Esophagus muscularis mucosa (tissue), 4 donors: ENCODE results near the gene MSRB1. TPM values are rescaled to one million over a fixed set of nuclear protein-coding genes. Genes with fewer than 3 reads are reported as not detected.
"Not testable (repeated sequence)": the region's sequence is repeated elsewhere in the genome, so short reads cannot be mapped to it uniquely, and the experiment has no call there.

Experiments used
- DNase-seq: peaks from one replicate; pipeline ENCODE4 v3.0.0-alpha.2; 2017; ENCODE audit errors: extremely low spot score
- H3K27ac ChIP-seq, 4 donors: fragments of 200-600 bp; sonication (generic); replicated peaks in 1 of 4; 1 replicate in 3 of 4; 2 replicates in 1 of 4; pipeline ENCODE4 v1.5.1; 2016 to 2019; ENCODE audit warnings: mild to moderate bottlenecking in 1 of 4
- H3K27me3 ChIP-seq, 4 donors: fragments of 200-600 bp; sonication (generic); one replicate each; pipeline versions ENCODE4 v1.5.1 to v1.6.0; 2016 to 2019
- H3K36me3 ChIP-seq, 4 donors: fragments of 200-600 bp; sonication (generic); one replicate each; pipeline ENCODE4 v1.5.1; 2016 to 2019
- H3K4me1 ChIP-seq, 4 donors: fragments of 200-600 bp; sonication (generic); one replicate each; pipeline ENCODE4 v1.5.1; 2016 to 2019
- H3K4me3 ChIP-seq, 4 donors: fragments of 200-600 bp; sonication (generic); 1 replicate in 2 of 4; 2 replicates in 2 of 4; pipeline ENCODE4 v1.5.1; 2016 to 2019; ENCODE audit warnings: mild to moderate bottlenecking in 4 of 4, moderate library complexity in 1 of 4
- H3K9me3 ChIP-seq, 4 donors: fragments of 200-600 bp; sonication (generic); 1 replicate in 3 of 4; 2 replicates in 1 of 4; pipeline ENCODE4 v1.5.1; 2016 to 2019
- EP300 ChIP-seq: sonication (generic); formaldehyde crosslinking; IDR thresholded peaks from one replicate; pipeline ENCODE4 v1.6.1; 2017; ENCODE audit warnings: antibody characterized with exemption
- POLR2A ChIP-seq: fragments of 450-650 bp; IDR thresholded peaks from one replicate; pipeline ENCODE4 v1.6.1; 2017; ENCODE audit warnings: antibody characterized with exemption, moderate library complexity, mild to moderate bottlenecking, low read depth
- POLR2AphosphoS5 ChIP-seq, 2 donors: sonication (generic); formaldehyde crosslinking; IDR thresholded peaks; one replicate each; pipeline ENCODE4 v1.6.1; 2017; ENCODE audit warnings: antibody characterized with exemption in 2 of 2
- WGBS: methylation state at CpG from one replicate; pipeline ENCODE4 v1.1.5; 2018; 5-methylcytosine and 5-hydroxymethylcytosine counted together
- intact Hi-C: fragments of 100-400 bp; cut with DNase I; formaldehyde crosslinking; loops from one replicate; pipeline ENCODE4 v1.15.1; 2023
- total RNA-seq, 4 donors: library from RNA; depleted of rRNA; stranded (reverse); fragments of >200 nt; gene quantifications; one replicate each; pipeline versions ENCODE4 v1.1.0 to v1.2.1, GENCODE V29; 2016
- TF ChIP-seq, protein P1 (sequence below), 3 experiments: fragments of 200-600 bp in 2 of 3; fragments of 450-650 bp in 1 of 3; sonication (generic) in 2 of 3; IDR thresholded peaks; one replicate each; pipeline ENCODE4 v1.5.1; 2017 to 2019; ENCODE audit warnings: antibody characterized with exemption in 3 of 3, mild to moderate bottlenecking in 2 of 3, moderate library complexity in 1 of 3

MSRB1 gene
- total RNA-seq, 4 donors from 2014 or later = 46.0 to 78.7 (median 53.1) TPM

DNA sequence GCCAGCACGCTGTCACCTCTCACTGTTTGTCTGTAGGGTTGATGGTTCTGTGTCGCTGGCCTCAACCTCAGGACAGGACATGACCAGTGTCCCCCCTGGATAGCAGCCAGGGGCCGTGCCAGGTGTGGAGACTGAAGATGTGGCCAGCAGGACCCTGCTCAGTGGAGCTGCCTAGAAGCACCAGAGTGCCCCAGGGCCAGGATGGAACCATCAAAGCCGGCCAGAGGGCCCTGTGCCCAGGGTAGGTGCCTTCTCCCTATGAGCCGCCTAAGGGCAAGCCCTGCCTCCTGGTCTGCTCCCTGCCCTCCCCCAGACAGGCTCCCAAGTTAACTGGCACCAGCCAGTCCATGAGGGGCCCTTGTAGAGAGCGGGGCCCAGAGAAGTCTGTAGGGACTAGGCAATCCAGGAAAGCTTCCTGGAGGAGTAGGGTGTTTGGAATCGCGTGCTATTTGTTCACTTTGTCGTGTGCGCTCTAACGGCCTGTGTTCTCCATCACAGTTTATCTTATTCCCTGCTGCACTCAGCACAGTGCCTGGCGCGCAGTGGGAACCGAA is 15.8 kb upstream of the MSRB1 start:
- Histone ChIP-seq H3K27me3 (no peaks in the 10 kb centered on the region), H3K4me1 (peaks cover 33 to 45% (median 35%) of the 10 kb centered on the region in 4 donors), H3K9me3 (no peaks in the 10 kb centered on the region), H3K27ac (peak overlapping the region; percentile 86 to 92 (median 88)), H3K36me3 (peaks cover 25 to 32% (median 26%) of the 10 kb centered on the region in 4 donors), H3K4me3 (peak overlapping the region; percentile 69 to 86 (median 79))
- intact Hi-C loops = no loop called here
- 23% methylated on average over 9 of the region's 14 CpGs for WGBS
- no peak for TF ChIP-seq EP300
- DNase-seq = no peak

DNA sequence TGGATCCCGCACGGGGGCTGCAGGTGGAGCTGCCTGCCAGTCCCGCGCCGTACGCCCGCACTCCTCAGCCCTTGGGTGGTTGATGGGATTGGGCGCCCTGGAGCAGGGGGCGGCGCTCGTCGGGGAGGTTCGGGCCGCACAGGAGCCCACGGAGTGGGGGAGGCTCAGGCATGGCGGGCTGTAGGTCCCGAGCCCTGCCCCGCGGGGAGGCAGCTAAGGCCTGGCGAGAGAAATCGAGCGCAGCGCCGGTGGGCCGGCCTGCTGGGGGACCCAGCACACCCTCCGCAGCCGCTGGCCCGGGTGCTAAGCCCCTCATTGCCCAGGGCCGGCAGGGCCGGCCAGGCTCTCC is 15.1 kb upstream of the MSRB1 start:
- H3K27ac ChIP-seq, H3K27me3 ChIP-seq, intact Hi-C loops, DNase-seq, H3K4me3 ChIP-seq, H3K9me3 ChIP-seq: not testable (repeated sequence)
- H3K36me3 ChIP-seq = peaks cover 21 to 25% (median 23%) of the 10 kb centered on the region in 4 donors
- no CpG with 5 or more reads among the region's 30 CpGs for WGBS
- peaks cover 27 to 39% (median 28%) of the 10 kb centered on the region in 4 donors for H3K4me1 ChIP-seq

DNA sequence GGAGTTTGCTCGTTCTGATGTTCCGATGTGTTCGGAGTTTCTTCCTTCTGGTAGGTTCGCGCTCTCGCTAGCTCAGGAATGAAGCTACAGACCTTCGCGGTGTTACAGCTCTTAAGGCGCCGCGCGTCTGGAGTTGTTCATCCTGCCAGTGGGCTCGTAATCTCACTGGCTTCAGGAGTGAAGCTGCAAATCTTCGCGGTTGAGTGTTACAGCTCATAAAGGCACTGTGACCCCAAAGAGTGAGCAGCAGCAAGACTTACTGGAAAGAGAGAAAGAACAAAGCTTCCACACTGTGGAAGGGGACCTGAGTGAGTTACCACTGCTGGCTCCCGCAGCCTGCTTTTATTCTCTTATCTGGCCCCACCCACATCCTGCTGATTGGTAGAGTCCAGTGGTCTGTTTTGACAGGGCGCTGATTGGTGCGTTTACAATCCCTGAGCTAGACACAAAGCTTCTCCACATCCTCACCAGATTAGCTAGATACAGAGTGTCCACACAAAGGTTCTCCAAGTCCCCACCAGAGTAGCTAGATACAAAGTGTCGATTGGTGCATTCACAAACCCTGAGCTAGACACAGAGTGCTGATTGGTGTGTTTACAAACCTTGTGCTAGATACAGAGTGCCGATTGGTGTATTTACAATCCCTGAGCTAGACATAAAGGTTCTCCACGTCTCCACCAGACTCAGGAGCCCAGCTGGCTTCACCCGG is 14.6 kb upstream of the MSRB1 start:
- intact Hi-C loops, H3K27ac ChIP-seq, H3K9me3 ChIP-seq, H3K4me3 ChIP-seq, H3K27me3 ChIP-seq, DNase-seq: not testable (repeated sequence)
- H3K36me3 ChIP-seq = peaks cover 15 to 20% (median 18%) of the 10 kb centered on the region in 4 donors
- peaks cover 22 to 33% (median 24%) of the 10 kb centered on the region in 4 donors for H3K4me1 ChIP-seq
- 89% methylated on average over 15 of the region's 22 CpGs for WGBS

DNA sequence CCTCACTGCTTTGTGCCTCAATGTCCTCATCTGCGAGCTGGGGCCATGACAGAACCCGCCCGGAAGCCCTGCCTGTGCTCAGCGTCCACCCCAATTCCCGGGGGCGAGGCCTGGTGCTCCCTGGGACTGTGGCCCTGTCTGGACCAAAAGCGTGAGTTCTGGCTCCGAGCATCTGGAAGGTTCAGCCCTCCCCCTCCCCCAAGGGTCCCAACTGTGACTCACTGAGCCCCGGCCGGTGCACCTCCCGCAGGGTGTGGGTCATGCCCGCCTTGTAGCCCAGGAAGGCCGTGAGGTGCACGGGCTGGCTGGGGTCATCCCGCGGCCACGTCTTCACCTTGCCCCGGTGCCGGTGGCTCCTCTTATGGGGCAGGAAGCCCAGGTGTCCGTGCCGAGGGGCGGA is 10.7 kb upstream of the MSRB1 start:
- Histone ChIP-seq H3K4me3 (no peak overlapping the region), H3K9me3 (no peaks in the 10 kb centered on the region), H3K4me1 (peaks cover under 1 to 7% (median 2%) of the 10 kb centered on the region in 4 donors), H3K36me3 (no peaks in the 10 kb centered on the region), H3K27ac (no peak overlapping the region), H3K27me3 (no peaks in the 10 kb centered on the region)
- 84% methylated on average over 10 of the region's 22 CpGs for WGBS
- no peak for DNase-seq
- intact Hi-C loops = no loop called here
- no peak for TF ChIP-seq EP300
- TF ChIP-seq, protein P1, sequence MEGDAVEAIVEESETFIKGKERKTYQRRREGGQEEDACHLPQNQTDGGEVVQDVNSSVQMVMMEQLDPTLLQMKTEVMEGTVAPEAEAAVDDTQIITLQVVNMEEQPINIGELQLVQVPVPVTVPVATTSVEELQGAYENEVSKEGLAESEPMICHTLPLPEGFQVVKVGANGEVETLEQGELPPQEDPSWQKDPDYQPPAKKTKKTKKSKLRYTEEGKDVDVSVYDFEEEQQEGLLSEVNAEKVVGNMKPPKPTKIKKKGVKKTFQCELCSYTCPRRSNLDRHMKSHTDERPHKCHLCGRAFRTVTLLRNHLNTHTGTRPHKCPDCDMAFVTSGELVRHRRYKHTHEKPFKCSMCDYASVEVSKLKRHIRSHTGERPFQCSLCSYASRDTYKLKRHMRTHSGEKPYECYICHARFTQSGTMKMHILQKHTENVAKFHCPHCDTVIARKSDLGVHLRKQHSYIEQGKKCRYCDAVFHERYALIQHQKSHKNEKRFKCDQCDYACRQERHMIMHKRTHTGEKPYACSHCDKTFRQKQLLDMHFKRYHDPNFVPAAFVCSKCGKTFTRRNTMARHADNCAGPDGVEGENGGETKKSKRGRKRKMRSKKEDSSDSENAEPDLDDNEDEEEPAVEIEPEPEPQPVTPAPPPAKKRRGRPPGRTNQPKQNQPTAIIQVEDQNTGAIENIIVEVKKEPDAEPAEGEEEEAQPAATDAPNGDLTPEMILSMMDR (IDR thresholded peaks at IDR 0.05) = no peak
- no peak for TF ChIP-seq POLR2A
- TF ChIP-seq POLR2AphosphoS5 (IDR thresholded peaks at IDR 0.05) = no peak

DNA sequence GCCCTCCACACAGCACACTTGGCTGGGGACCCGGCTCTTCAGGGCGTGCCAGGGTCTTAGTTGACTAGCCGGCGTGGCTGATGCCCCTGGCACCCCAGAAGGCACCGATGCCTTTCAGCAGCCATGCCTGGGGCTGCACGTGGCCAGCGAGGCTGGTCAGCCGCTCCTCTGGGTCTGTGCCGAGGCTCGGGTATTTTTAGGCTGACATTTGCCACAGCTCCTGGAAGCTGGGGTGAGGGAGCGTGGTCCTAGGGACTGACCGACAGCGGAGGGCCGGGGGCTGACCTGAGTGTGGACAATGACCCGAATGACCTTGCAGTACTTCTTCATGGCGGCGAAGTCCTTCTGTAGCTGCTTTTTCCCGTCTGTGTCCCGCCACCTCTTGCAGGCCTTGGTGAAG is 7.6 kb upstream of the MSRB1 start:
- TF ChIP-seq EP300 = no peak
- TF ChIP-seq, protein P1 (IDR thresholded peaks at IDR 0.05) = no peak
- TF ChIP-seq POLR2AphosphoS5 (IDR thresholded peaks at IDR 0.05) = no peak
- TF ChIP-seq POLR2A = no peak
- Histone ChIP-seq H3K9me3 (no peaks in the 10 kb centered on the region), H3K27me3 (no peaks in the 10 kb centered on the region), H3K27ac (no peak overlapping the region), H3K36me3 (no peaks in the 10 kb centered on the region), H3K4me1 (no peaks in the 10 kb centered on the region), H3K4me3 (no peak overlapping the region)
- no peak for DNase-seq
- intact Hi-C loops = no loop called here
- WGBS = 80% methylated on average over 1 of the region's 19 CpGs

- no peaks in the 10 kb centered on the region for H3K36me3 ChIP-seq
- H3K27me3 ChIP-seq = no peaks in the 10 kb centered on the region
- no peaks in the 10 kb centered on the region for H3K9me3 ChIP-seq
- WGBS = 72% methylated on average over 7 of the region's 7 CpGs
- no peaks in the 10 kb centered on the region for H3K4me1 ChIP-seq
- TF ChIP-seq POLR2AphosphoS5 (IDR thresholded peaks at IDR 0.05) = no peak
- TF ChIP-seq POLR2A = no peak
- no peak overlapping the region for H3K4me3 ChIP-seq
- no peak for DNase-seq
- intact Hi-C loops = no loop called here
- no peak overlapping the region for H3K27ac ChIP-seq
Measured at GRCh38 chr16:1950047-1950446, 7.0 kb upstream of the MSRB1 start.
